HG02981 (cell line): ENCODE results near the gene PQBP1.
"Not testable (repeated sequence)": the region's sequence is repeated elsewhere in the genome, so short reads cannot be mapped to it uniquely, and the experiment has no call there.

ENCODE experiments used
- ATAC-seq: cut with Tn5 transposase; IDR thresholded peaks from one replicate; pipeline ENCODE4 v1.9.1; 2021; ENCODE audit warnings: mild to moderate bottlenecking, moderate library complexity; ENCODE audit not compliant: unreplicated experiment

PQBP1 gene

GRCh38 chrX:48897625-48898306, at the start of gene PQBP1, which contains the start of gene TIMM17B:
PQBP1 (plus strand) TSS chrX:48897930; CDS start chrX:48898510, 580 bp downstream.
TIMM17B (minus strand) TSS chrX:48897768; CDS start chrX:48897749, 19 bp downstream.
- peak; percentile 84 for ATAC-seq

- no peak for ATAC-seq
These were observed 48.9 kb upstream of the PQBP1 start for GRCh38 chrX:48848847-48849246.

- ATAC-seq: no peak
These were observed 44.9 kb upstream of the PQBP1 start for GRCh38 chrX:48852857-48853256.

GRCh38 chrX:48853494-48853893, 44.2 kb upstream of the PQBP1 start:
- not testable (repeated sequence) for ATAC-seq

- ATAC-seq: not testable (repeated sequence)
These were observed 43.5 kb upstream of the PQBP1 start for GRCh38 chrX:48854121-48854804.

- ATAC-seq: no peak
These were observed 42.8 kb upstream of the PQBP1 start for GRCh38 chrX:48854898-48855297.

- ATAC-seq: no peak
These were observed 33.5 kb upstream of the PQBP1 start for GRCh38 chrX:48864210-48864609.

GRCh38 chrX:48872017-48872416, 25.7 kb upstream of the PQBP1 start:
- ATAC-seq: not testable (repeated sequence)

- not testable (repeated sequence) for ATAC-seq
These were observed 20.8 kb upstream of the PQBP1 start for GRCh38 chrX:48876944-48877343.

- ATAC-seq: no peak
These were observed 14.0 kb upstream of the PQBP1 start for GRCh38 chrX:48883729-48884128.

GRCh38 chrX:48886586-48886985, 11.1 kb upstream of the PQBP1 start:
- not testable (repeated sequence) for ATAC-seq

GRCh38 chrX:48890296-48890925, 7.3 kb upstream of the PQBP1 start:
- ATAC-seq: no peak

GRCh38 chrX:48890934-48891401, 6.8 kb upstream of the PQBP1 start:
- peak; percentile 39 for ATAC-seq

- ATAC-seq: peak; percentile 76
These were observed 6.1 kb upstream of the PQBP1 start for GRCh38 chrX:48891402-48892288.

- ATAC-seq: no peak
These were observed 4.8 kb upstream of the PQBP1 start for GRCh38 chrX:48892896-48893295.

- ATAC-seq: no peak
These were observed 4.0 kb upstream of the PQBP1 start for GRCh38 chrX:48893556-48894348.

- no peak for ATAC-seq
These were observed 2.8 kb upstream of the PQBP1 start for GRCh38 chrX:48894891-48895290.

- ATAC-seq: no peak
These were observed 1.1 kb upstream of the PQBP1 start for GRCh38 chrX:48896611-48897011.

- peak; percentile 14 for ATAC-seq
These were observed 539 bp upstream of the PQBP1 start for GRCh38 chrX:48897157-48897624.

GRCh38 chrX:48899078-48899410, 1.3 kb downstream of the PQBP1 start:
- ATAC-seq: no peak
